PC-3 (cell line): Measurements from ENCODE around the gene SAFB. TPM values are rescaled to one million over a fixed set of nuclear protein-coding genes. Genes with fewer than 3 reads are reported as not detected.

ENCODE experiments used
- ATAC-seq: fragments of 200-7000 bp; cut with Tn5 transposase; 2 replicates; pipeline ENCODE4 v1.9.1; 2020; ENCODE audit warnings: mild to moderate bottlenecking, moderate library complexity
- BruUV-seq: library from RNA; stranded (reverse); fragments of 400-500 nt; replicated peaks from 2 replicates; lab custom pipeline; 2021; lab: Mats Ljungman, UMichigan
- CTCF ChIA-PET: fragments of 300-600 bp; sonication (Branson Sonifier 250); formaldehyde crosslinking; loops from one replicate; lab custom pipeline; 2022; ENCODE audit warnings: antibody characterized with exemption; lab: Charles Lee
- POLR2A ChIA-PET: fragments of 300-600 bp; sonication (Branson Sonifier 250); formaldehyde crosslinking; loops from one replicate; lab custom pipeline; 2022; ENCODE audit warnings: antibody characterized with exemption; ENCODE audit not compliant: unreplicated experiment; lab: Charles Lee
- DNase-seq: peaks from one replicate; pipeline ENCODE4 v3.0.0-alpha.2; 2015
- H2AFZ ChIP-seq: fragments of 300-600 bp; sonication (generic); 2 replicates; pipeline ENCODE4 v1.6.0; 2016; ENCODE audit warnings: antibody characterized with exemption, low read length
- H3F3A ChIP-seq: fragments of 300-600 bp; sonication (generic); one replicate; pipeline ENCODE4 v1.6.0; 2017; ENCODE audit warnings: antibody characterized with exemption, low read length, control low read depth, mild to moderate bottlenecking; ENCODE audit not compliant: unreplicated experiment
- H3K27ac ChIP-seq: fragments of 300-600 bp; sonication (generic); 2 replicates; pipeline ENCODE4 v1.5.1; 2016; ENCODE audit warnings: mild to moderate bottlenecking, low read length
- H3K27me3 ChIP-seq: fragments of 300-600 bp; sonication (generic); 2 replicates; pipeline ENCODE4 v1.6.1; 2016; ENCODE audit warnings: low read length, mixed read lengths
- H3K36me3 ChIP-seq: fragments of 300-600 bp; sonication (generic); 2 replicates; pipeline ENCODE4 v1.6.1; 2016; ENCODE audit warnings: low read depth, mixed run types, low read length, mixed read lengths
- H3K4me1 ChIP-seq: fragments of 300-600 bp; sonication (generic); 2 replicates; pipeline ENCODE4 v1.5.1; 2016; ENCODE audit warnings: low read length; ENCODE audit not compliant: insufficient read depth
- H3K4me2 ChIP-seq: fragments of 300-600 bp; sonication (generic); 2 replicates; pipeline ENCODE4 v1.6.0; 2016; ENCODE audit warnings: low read length
- H3K4me3 ChIP-seq: fragments of 300-600 bp; sonication (generic); 2 replicates; pipeline ENCODE4 v1.5.1; 2016; ENCODE audit warnings: mild to moderate bottlenecking, low read length, mixed read lengths
- H3K79me2 ChIP-seq: fragments of 300-600 bp; sonication (generic); 2 replicates; pipeline ENCODE4 v1.6.1; 2017; ENCODE audit warnings: low read length, mixed read lengths
- H3K9ac ChIP-seq: fragments of 300-600 bp; sonication (generic); 2 replicates; pipeline ENCODE4 v1.6.0; 2016; ENCODE audit warnings: mild to moderate bottlenecking, low read length
- H3K9me2 ChIP-seq: fragments of 300-600 bp; sonication (generic); replicated peaks from 2 replicates; pipeline ENCODE4 v1.6.1; 2016; ENCODE audit warnings: mixed run types, low read length, mixed read lengths
- H3K9me3 ChIP-seq: fragments of 300-600 bp; sonication (generic); 2 replicates; pipeline ENCODE4 v1.6.1; 2016; ENCODE audit warnings: low read length, mixed read lengths
- H4K20me1 ChIP-seq: fragments of 300-600 bp; sonication (generic); 2 replicates; pipeline ENCODE4 v1.6.1; 2016; ENCODE audit warnings: low read length, mixed read lengths
- CTCF ChIP-seq: fragments of 300-600 bp; sonication (generic); conservative IDR thresholded peaks from 2 replicates; pipeline ENCODE4 v1.5.1; 2017; ENCODE audit warnings: antibody characterized with exemption, low read depth, mild to moderate bottlenecking, low read length
- EZH2 ChIP-seq: fragments of 300-600 bp; sonication (generic); IDR thresholded peaks from one replicate; pipeline ENCODE4 v1.6.1; 2017; ENCODE audit warnings: antibody characterized with exemption, mild to moderate bottlenecking, low read length; ENCODE audit not compliant: unreplicated experiment
- EZH2phosphoT487 ChIP-seq: fragments of 300-600 bp; sonication (generic); IDR thresholded peaks from 2 replicates; pipeline ENCODE4 v1.6.1; 2018; ENCODE audit warnings: mild to moderate bottlenecking, antibody characterized with exemption, low read length, borderline replicate concordance
- intact Hi-C: fragments of 100-400 bp; cut with micrococcal nuclease; formaldehyde crosslinking; loops from 2 replicates; pipeline ENCODE4 v1.9.0; 2023
- total RNA-seq: library from RNA; depleted of rRNA; stranded (reverse); fragments of >200 nt; gene quantifications from 2 replicates; pipeline ENCODE4 v1.2.3, GENCODE V29; 2014

SAFB gene
- total RNA-seq, 1 experiment from 2014 or later, result 94.9 TPM

- no peaks in the 10 kb centered on the region for H3K9me3 ChIP-seq
- no peaks in the 10 kb centered on the region for H3K9me2 ChIP-seq
- peaks cover 8% of the 10 kb centered on the region; the same call in 1 of the 2 replicates for H3K4me1 ChIP-seq
- TF ChIP-seq CTCF, result no peak
- no peak for TF ChIP-seq EZH2
- no peak for TF ChIP-seq EZH2phosphoT487
- no peaks in the 10 kb centered on the region for H3K27me3 ChIP-seq
- peak overlapping the region; percentile 32 for H3K27ac ChIP-seq
- intact Hi-C loops, result loop anchor here (10.0 kb wide), 2 partner anchors 115 to 1855 kb away; partner anchors contain the start of genes DUS3L and PNPLA6
- peak overlapping the region; percentile 88 for H3K9ac ChIP-seq
- peaks cover 13% of the 10 kb centered on the region for H3K79me2 ChIP-seq
- H4K20me1 ChIP-seq, result no peaks in the 10 kb centered on the region
- DNase-seq (no peak), ATAC-seq (peak; percentile 9)
- ChIA-PET POLR2A (no interaction called here), CTCF (no interaction called here)
- H3K36me3 ChIP-seq, result no peaks in the 10 kb centered on the region
- H2AFZ ChIP-seq, result peak overlapping the region; percentile 74
- H3K4me3 ChIP-seq, result peak overlapping the region; percentile 79
- H3F3A ChIP-seq, result no peaks in the 10 kb centered on the region
- TSS peak; percentile 75 for BruUV-seq
- peak overlapping the region; percentile 92 for H3K4me2 ChIP-seq
Observed at GRCh38 chr19:5680084-5680436, 57.2 kb downstream of the SAFB start.

GRCh38 chr19:5680437-5681368 is 57.8 kb downstream of the SAFB start, which contains the start of the genes HSD11B1L and MICOS13:
TSS of gene HSD11B1L (plus strand) at chr19:5681027. CDS start at chr19:5684833, 3,806 bp downstream.
TSS of gene MICOS13 (minus strand) at chr19:5680516. CDS start at chr19:5680486, 30 bp downstream.
- no peak for TF ChIP-seq CTCF
- no peak for TF ChIP-seq EZH2phosphoT487
- TF ChIP-seq EZH2, result no peak
- H3K27ac ChIP-seq, result peak within 1 kb of the TSS; percentile 32
- H3K79me2 ChIP-seq, result peaks cover 13% of the 10 kb centered on the region
- ChIA-PET CTCF (no interaction called here), POLR2A (no interaction called here)
- H3K4me1 ChIP-seq, result peaks cover 8% of the 10 kb centered on the region; the same call in 1 of the 2 replicates
- H4K20me1 ChIP-seq, result no peaks in the 10 kb centered on the region
- H3K4me2 ChIP-seq, result peak within 1 kb of the TSS; percentile 92
- no TSS peak for BruUV-seq
- H3K36me3 ChIP-seq, result no peaks in the 10 kb centered on the region
- no peaks in the 10 kb centered on the region for H3K9me3 ChIP-seq
- peak within 1 kb of the TSS; percentile 88 for H3K9ac ChIP-seq
- no peaks in the 10 kb centered on the region for H3F3A ChIP-seq
- peak within 1 kb of the TSS; percentile 83 for H2AFZ ChIP-seq
- peak; percentile 99 for DNase-seq
- H3K4me3 ChIP-seq, result peak within 1 kb of the TSS; percentile 79
- no peaks in the 10 kb centered on the region for H3K27me3 ChIP-seq
- peak; percentile 98 for ATAC-seq
- H3K9me2 ChIP-seq, result no peaks in the 10 kb centered on the region
- intact Hi-C loops, result loop anchor here (10.0 kb wide), 2 partner anchors 114 to 1854 kb away; partner anchors contain the start of genes DUS3L and PNPLA6
